Suprapubic skin (tissue), 3 donors: Measurements from ENCODE around the gene PSMG3.

Experiments used
- CTCF ChIP-seq, 2 donors: fragments of 200-600 bp in 1 of 2; fragments of 450-650 bp in 1 of 2; sonication (generic) in 1 of 2; IDR thresholded peaks; one replicate each; pipeline ENCODE4 v1.5.1; 2016 to 2019; ENCODE audit warnings: antibody characterized with exemption in 2 of 2, mild to moderate bottlenecking in 1 of 2, moderate library complexity in 1 of 2
- EP300 ChIP-seq: sonication (generic); formaldehyde crosslinking; IDR thresholded peaks from one replicate; pipeline ENCODE4 v1.6.1; 2017; ENCODE audit warnings: antibody characterized with exemption
- POLR2A ChIP-seq, 2 donors: fragments of 450-650 bp; IDR thresholded peaks; one replicate each; pipeline ENCODE4 v1.6.1; 2017; ENCODE audit warnings: antibody characterized with exemption in 2 of 2, mild to moderate bottlenecking in 2 of 2, moderate library complexity in 2 of 2

GRCh38 chr7:1558181-1558811, 11.5 kb downstream of the PSMG3 start:
- no peak for TF ChIP-seq CTCF (IDR thresholded peaks at IDR 0.05)
- TF ChIP-seq EP300 = no peak
- TF ChIP-seq POLR2A (IDR thresholded peaks at IDR 0.05) = no peak
